GM23248 (cell line): ENCODE measurements around the gene NUP98.

Experiments used
- EZH2 ChIP-seq: fragments of 200-600 bp; sonication (generic); IDR thresholded peaks from 2 replicates; pipeline ENCODE4 v1.6.1; 2018; ENCODE audit warnings: antibody characterized with exemption, mild to moderate bottlenecking; ENCODE audit not compliant: insufficient read depth, poor library complexity, severe bottlenecking
- EZH2phosphoT487 ChIP-seq: fragments of 200-600 bp; sonication (generic); IDR thresholded peaks from 2 replicates; pipeline ENCODE4 v1.6.1; 2018; ENCODE audit warnings: antibody characterized with exemption, moderate library complexity, mild to moderate bottlenecking, low read depth; ENCODE audit not compliant: insufficient read depth

DNA sequence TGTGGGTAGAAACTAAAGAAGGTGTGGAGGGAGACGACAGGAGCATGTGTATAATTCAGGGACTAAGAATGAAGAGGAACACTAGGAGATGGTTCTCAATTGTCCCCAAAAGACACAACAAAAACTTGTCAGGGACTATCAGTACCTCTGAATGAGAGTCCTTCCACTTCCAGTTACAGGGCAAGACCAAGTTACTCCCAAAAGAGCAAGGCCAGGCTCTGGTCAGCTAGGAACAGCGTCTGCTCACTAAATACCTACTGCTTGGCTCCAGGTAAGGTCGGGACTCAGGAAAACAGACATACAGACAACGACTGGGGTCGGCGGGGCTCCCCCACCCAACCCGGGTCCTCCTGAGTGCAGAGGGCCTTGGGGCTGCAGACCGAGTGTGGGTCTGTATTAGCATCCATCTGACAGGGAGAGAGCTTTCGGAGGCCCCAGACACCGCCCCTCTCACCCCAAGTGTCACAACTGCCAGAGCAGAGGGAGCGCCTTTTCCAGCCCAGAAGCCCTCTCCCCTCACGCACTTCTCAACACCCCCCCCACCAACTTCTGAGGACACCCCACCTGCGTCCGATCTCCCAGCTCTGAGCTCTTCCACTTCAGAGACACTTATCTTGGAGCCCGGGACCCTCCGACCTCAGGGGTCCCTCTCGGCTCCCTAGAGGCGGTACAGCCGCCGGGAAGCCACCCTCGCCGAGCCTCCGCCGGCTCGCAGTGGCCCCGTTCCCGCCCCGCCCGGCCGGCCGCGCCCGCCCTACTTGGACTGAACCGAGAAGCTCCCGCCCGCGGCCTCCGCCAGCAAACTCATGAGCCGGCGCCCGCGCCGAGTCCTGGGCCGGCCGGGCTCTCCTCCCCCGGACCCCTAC is 42.9 kb upstream of the NUP98 start:
- TF ChIP-seq EZH2 (no peak), EZH2phosphoT487 (no peak)
